ENCODE measurements around the gene SOX6.

SOX6 gene

GRCh38 chr11:16363706-16364105, 7.4 kb upstream of the SOX6 start:
- no peak for DNase-seq

- no peak for DNase-seq
These were observed 4.9 kb upstream of the SOX6 start for GRCh38 chr11:16361108-16361865.

GRCh38 chr11:16359369-16359768, 3.0 kb upstream of the SOX6 start:
- no peak for DNase-seq

- no peak for DNase-seq
These were observed 2.4 kb upstream of the SOX6 start for GRCh38 chr11:16358726-16359125.

GRCh38 chr11:16357775-16358174, 1.4 kb upstream of the SOX6 start:
- DNase-seq: no peak

GRCh38 chr11:16356761-16357393, 531 bp upstream of the SOX6 start:
- no peak for DNase-seq

- DNase-seq: no peak
These were observed 3.6 kb downstream of the SOX6 start for GRCh38 chr11:16352707-16353106.

GRCh38 chr11:16350125-16350524, 6.2 kb downstream of the SOX6 start:
- no peak for DNase-seq

GRCh38 chr11:16347928-16348685, 8.2 kb downstream of the SOX6 start:
- no peak for DNase-seq

- DNase-seq: peak; percentile 48
These were observed 9.4 kb downstream of the SOX6 start for GRCh38 chr11:16346975-16347374.

- no peak for DNase-seq
These were observed 14.5 kb downstream of the SOX6 start for GRCh38 chr11:16341853-16342252.

GRCh38 chr11:16338393-16338792, 18.0 kb downstream of the SOX6 start:
- DNase-seq: no peak

- DNase-seq: no peak
These were observed 18.7 kb downstream of the SOX6 start for GRCh38 chr11:16337421-16338213.

GRCh38 chr11:16336721-16337120, 19.6 kb downstream of the SOX6 start:
- no peak for DNase-seq

GRCh38 chr11:16336204-16336603, 20.1 kb downstream of the SOX6 start:
- DNase-seq: no peak

GRCh38 chr11:16335236-16335962, 20.9 kb downstream of the SOX6 start:
- DNase-seq: no peak

- DNase-seq: no peak
These were observed 29.6 kb downstream of the SOX6 start for GRCh38 chr11:16326679-16327297.

GRCh38 chr11:16322190-16322589, 34.2 kb downstream of the SOX6 start:
- no peak for DNase-seq

- no peak for DNase-seq
These were observed 35.2 kb downstream of the SOX6 start for GRCh38 chr11:16321148-16321547.

- DNase-seq: no peak
These were observed 38.0 kb downstream of the SOX6 start for GRCh38 chr11:16318320-16318719.

- no peak for DNase-seq
These were observed 38.6 kb downstream of the SOX6 start for GRCh38 chr11:16317712-16318111.

GRCh38 chr11:16313846-16314245, 42.5 kb downstream of the SOX6 start:
- no peak for DNase-seq
